Cardiac muscle cell (in vitro differentiated cells and primary cell): ENCODE measurements around the gene DENND2A. TPM values are rescaled to one million over a fixed set of nuclear protein-coding genes. Genes with fewer than 3 reads are reported as not detected.

Experiments
- DNase-seq, 2 donors: peaks; one replicate each; pipeline versions ENCODE4 v3.0.0 to v3.0.0-alpha.2; 2010 to 2017; ENCODE audit warnings: low read depth in 1 of 2, low spot score in 1 of 2
- H3K27ac ChIP-seq: fragments of 200-600 bp; sonication (generic); 2 replicates; pipeline ENCODE4 v1.5.1; 2016
- H3K27me3 ChIP-seq: fragments of 200-600 bp; sonication (generic); 2 replicates; pipeline ENCODE4 v1.6.0; 2016; ENCODE audit warnings: control low read depth
- H3K36me3 ChIP-seq: fragments of 200-600 bp; sonication (generic); 2 replicates; pipeline ENCODE4 v1.5.1; 2016; ENCODE audit warnings: control low read depth
- H3K4me1 ChIP-seq: fragments of 200-600 bp; sonication (generic); 2 replicates; pipeline ENCODE4 v1.8.1; 2017; ENCODE audit warnings: low read depth, mild to moderate bottlenecking, mixed run types
- H3K4me3 ChIP-seq: fragments of 200-600 bp; sonication (generic); 2 replicates; pipeline ENCODE4 v1.5.1; 2016; ENCODE audit warnings: mild to moderate bottlenecking
- H3K9me3 ChIP-seq: fragments of 200-600 bp; sonication (generic); 2 replicates; pipeline ENCODE4 v1.5.1; 2017; ENCODE audit warnings: low read depth, mild to moderate bottlenecking, control low read depth
- polyA plus RNA-seq: library from polyadenylated mRNA; unstranded; fragments of >200 nt; fragmentation: Nextera tagmentation; extraction: Ambion mirVana; gene quantifications from 2 replicates; pipeline ENCODE4 v1.2.1, GENCODE V29; 2016
- total RNA-seq: library from RNA; depleted of rRNA; stranded (reverse); fragments of >200 nt; gene quantifications from 2 replicates; pipeline ENCODE4 v1.2.3, GENCODE V29; 2016
- TF ChIP-seq, protein P1 (sequence below): IDR thresholded peaks from 2 replicates; pipeline ENCODE4 v1.5.1; 2012; ENCODE audit warnings: low read depth, mild to moderate bottlenecking, low read length

Gene DENND2A
- total and polyA plus RNA-seq, 2 experiments from 2014 or later = 14.0 to 21.7 TPM

DNA sequence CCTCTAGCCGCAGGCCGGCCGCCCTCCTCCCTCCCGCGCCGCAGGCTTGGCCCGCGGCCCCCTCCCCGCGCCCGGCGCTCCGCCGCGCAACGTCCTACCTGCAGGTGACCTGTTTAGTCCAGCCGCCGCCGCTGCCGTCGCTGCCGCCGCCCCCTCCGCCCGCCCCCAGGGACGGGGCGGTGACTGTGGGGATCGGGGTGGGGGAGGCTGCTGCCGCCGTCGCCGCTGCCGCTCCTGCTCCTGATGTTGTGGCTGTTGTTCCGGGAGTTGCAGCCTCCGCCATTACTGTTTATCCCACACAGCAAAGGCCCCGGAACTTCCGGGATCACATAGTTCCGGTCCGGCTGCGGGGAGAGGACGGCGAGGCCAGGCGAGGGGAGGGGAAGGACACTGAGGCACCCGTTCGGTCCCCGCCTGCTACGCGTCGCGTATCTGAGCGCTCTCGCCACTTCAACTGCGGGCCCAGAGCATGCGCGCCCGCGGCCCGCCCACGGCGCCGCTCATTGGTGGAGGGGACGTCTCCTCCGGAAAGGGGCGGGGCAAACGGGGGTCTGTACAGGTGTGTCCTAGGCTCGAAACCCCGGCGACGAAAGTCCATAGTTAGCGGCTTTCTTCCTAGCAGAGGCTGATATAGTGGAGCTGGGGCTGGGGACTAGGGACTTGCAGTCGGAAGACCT, 161.4 kb downstream of the DENND2A start, which contains the start of gene MKRN1:
Gene MKRN1, minus strand, starts transcription at position 444 of the 677 bp plus-strand sequence. Its CDS starts 161 bp downstream, at position 283.
- Histone ChIP-seq H3K27ac (peak within 1 kb of the TSS; percentile 96), H3K36me3 (no peaks in the 10 kb centered on the region), H3K27me3 (no peaks in the 10 kb centered on the region), H3K9me3 (no peaks in the 10 kb centered on the region), H3K4me1 (peaks cover 13% of the 10 kb centered on the region), H3K4me3 (peak within 1 kb of the TSS; percentile 90)
- TF ChIP-seq, protein P1, sequence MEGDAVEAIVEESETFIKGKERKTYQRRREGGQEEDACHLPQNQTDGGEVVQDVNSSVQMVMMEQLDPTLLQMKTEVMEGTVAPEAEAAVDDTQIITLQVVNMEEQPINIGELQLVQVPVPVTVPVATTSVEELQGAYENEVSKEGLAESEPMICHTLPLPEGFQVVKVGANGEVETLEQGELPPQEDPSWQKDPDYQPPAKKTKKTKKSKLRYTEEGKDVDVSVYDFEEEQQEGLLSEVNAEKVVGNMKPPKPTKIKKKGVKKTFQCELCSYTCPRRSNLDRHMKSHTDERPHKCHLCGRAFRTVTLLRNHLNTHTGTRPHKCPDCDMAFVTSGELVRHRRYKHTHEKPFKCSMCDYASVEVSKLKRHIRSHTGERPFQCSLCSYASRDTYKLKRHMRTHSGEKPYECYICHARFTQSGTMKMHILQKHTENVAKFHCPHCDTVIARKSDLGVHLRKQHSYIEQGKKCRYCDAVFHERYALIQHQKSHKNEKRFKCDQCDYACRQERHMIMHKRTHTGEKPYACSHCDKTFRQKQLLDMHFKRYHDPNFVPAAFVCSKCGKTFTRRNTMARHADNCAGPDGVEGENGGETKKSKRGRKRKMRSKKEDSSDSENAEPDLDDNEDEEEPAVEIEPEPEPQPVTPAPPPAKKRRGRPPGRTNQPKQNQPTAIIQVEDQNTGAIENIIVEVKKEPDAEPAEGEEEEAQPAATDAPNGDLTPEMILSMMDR = no peak
- DNase-seq = peak; percentile 94 to 98

DNA sequence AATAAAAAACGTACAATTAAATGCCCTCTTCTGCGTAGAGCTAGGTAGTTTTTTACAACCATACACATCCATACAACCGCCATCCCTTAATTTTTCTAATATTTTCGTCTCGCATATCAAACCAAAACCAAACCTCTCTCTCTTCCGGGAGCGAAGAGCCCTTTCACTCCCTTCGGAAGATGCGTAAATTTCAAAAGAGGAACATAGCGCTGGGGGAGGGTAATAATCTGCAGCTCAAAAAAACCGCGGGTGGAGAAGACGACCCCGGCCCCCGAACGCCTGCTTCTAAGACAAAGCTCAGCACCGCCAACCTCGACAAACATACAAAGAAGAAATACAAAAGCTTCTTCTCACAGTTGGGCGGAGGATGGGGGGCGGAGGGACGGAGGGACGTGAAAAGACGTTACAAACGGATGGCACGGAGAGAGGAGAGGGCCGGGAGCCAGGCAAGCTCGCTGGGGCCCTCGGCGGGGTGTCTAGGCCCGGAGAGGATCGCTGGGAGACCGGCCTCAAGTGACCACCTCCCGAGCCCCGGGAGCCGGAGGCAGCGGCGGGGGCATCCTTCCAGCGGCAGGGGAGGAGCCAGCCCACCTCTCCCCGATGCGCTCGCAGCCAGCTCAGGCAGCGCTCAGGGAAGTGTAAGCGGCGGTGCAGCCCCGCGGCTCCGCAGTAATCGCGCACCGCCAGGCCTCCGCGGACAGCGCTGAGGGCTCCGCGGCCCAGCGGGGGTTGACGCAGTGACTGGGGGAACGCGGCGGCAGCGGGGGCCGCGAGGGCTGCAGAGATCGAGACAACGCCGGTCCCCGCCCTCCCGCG, 162.2 kb downstream of the DENND2A start:
- Histone ChIP-seq H3K27me3 (no peaks in the 10 kb centered on the region), H3K36me3 (no peaks in the 10 kb centered on the region), H3K27ac (peak overlapping the region; percentile 96), H3K4me3 (peak overlapping the region; percentile 90), H3K4me1 (peaks cover 13% of the 10 kb centered on the region), H3K9me3 (no peaks in the 10 kb centered on the region)
- TF ChIP-seq, protein P1 = no peak
- peak; percentile 47 to 71 for DNase-seq

DNA sequence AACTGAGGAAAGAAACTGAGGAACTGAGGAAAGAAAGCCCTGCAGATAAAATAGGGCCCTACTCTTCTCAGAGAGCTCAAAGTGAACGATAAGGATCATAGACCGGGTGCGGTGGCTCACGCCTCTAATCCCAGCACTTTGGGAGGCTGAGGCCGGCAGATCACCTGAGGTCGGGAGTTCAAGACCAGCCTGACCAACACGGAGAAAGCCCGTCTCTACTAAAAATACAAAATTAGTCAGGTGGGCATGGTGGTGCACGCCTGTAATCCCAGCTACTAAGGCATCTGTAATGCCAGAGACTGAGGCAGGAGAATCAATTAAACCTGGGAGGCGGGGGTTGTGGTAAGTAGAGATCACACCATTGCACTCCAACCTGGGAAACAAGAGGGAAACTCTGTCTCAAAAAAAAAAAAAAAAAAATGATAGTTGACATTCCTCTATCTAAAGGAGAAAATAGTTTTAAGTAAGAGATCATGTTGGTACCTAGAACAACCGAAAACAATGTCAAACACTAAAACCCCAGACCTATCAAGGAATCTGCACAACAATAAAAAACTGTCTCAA, 163.8 kb downstream of the DENND2A start:
- Histone ChIP-seq H3K9me3 (no peaks in the 10 kb centered on the region), H3K4me3 (peak overlapping the region; percentile 90), H3K27me3 (no peaks in the 10 kb centered on the region), H3K36me3 (no peaks in the 10 kb centered on the region), H3K4me1 (peaks cover 13% of the 10 kb centered on the region), H3K27ac (no peak overlapping the region)
- TF ChIP-seq, protein P1 = no peak
- no peak for DNase-seq

GRCh38 chr7:140475747-140476333, 164.8 kb downstream of the DENND2A start:
- Histone ChIP-seq H3K9me3 (no peaks in the 10 kb centered on the region), H3K4me1 (peaks cover 13% of the 10 kb centered on the region), H3K27me3 (no peaks in the 10 kb centered on the region), H3K27ac (no peak overlapping the region), H3K36me3 (peaks cover 3% of the 10 kb centered on the region), H3K4me3 (no peak overlapping the region)
- peak; percentile 53 to 64 for DNase-seq
- TF ChIP-seq, protein P1 = peak; percentile 56

Other genes starting within 250 kb of the DENND2A start
- 49.4 and 50.5 TPM in 2 replicates for gene SLC37A3, start 242.3 kb downstream of the DENND2A start, total RNA-seq
- 41.9 and 49.7 TPM in 2 replicates for gene SLC37A3, start 242.3 kb downstream of the DENND2A start, polyA plus RNA-seq
- 1.2 and 2.0 TPM in 2 replicates for gene RAB19, start 236.8 kb downstream of the DENND2A start, total RNA-seq
- 0.37 and 0.39 TPM in 2 replicates for gene RAB19, start 236.8 kb downstream of the DENND2A start, polyA plus RNA-seq
- gene MKRN1, start 161.3 kb downstream of the DENND2A start, total RNA-seq = 143 and 247 TPM in 2 replicates
- gene MKRN1, start 161.3 kb downstream of the DENND2A start, polyA plus RNA-seq = 156 and 216 TPM in 2 replicates
- 22.6 and 31.1 TPM in 2 replicates for gene ADCK2, start 32.1 kb upstream of the DENND2A start, total RNA-seq
- gene ADCK2, start 32.1 kb upstream of the DENND2A start, polyA plus RNA-seq = 13.9 and 23.0 TPM in 2 replicates
- gene NDUFB2, start 55.9 kb upstream of the DENND2A start, total RNA-seq = 267 and 1,003 TPM in 2 replicates
- 391 and 693 TPM in 2 replicates for gene NDUFB2, start 55.9 kb upstream of the DENND2A start, polyA plus RNA-seq